ENCODE measurements around the gene NAALADL2.

DNA sequence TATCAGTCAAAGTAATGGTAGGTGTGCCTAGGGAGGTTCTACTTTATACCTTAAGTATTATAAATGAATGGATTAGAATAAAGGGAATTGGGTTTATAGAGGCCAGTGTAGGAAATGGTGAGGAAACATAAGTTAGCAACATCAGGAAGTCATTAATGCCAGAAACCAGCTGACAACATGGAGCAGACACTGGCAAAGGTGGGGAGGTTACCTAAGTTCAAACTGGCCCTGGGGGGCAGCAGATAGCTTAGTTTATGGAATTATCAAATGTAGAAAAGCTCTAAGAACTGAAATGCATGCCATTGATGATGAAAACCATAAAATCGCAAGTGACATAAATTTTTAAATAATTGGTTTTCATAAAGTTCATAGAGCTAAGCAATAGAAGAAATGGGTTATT, 498.6 kb downstream of the NAALADL2 start:
- TF ChIP-seq RXRB (CRISPR knock-in tag; IDR thresholded peaks at IDR 0.05; ENCODE audit: borderline replicate concordance) = no peak
- TF ChIP-seq CTCF (CRISPR knock-in tag; IDR thresholded peaks at IDR 0.05) = no peak
- no peak for TF ChIP-seq SIN3A (IDR thresholded peaks at IDR 0.05; ENCODE audit: borderline replicate concordance, low read depth, low read length)
- TF ChIP-seq RFX5 (IDR thresholded peaks at IDR 0.05; ENCODE audit: low read depth, low read length) = no peak
- TF ChIP-seq ZFP37 (CRISPR knock-in tag; IDR thresholded peaks at IDR 0.05; ENCODE audit: borderline replicate concordance) = no peak
- TF ChIP-seq PHF8 (CRISPR knock-in tag; IDR thresholded peaks at IDR 0.05) = no peak
- no peak for TF ChIP-seq NFIB (CRISPR knock-in tag; IDR thresholded peaks at IDR 0.05; ENCODE audit: borderline replicate concordance)
- no peak for TF ChIP-seq SP1 (IDR thresholded peaks at IDR 0.05)
- TF ChIP-seq SP1 (CRISPR knock-in tag; IDR thresholded peaks at IDR 0.05) = no peak
- no peak for TF ChIP-seq POLR2A (IDR thresholded peaks at IDR 0.05; ENCODE audit: insufficient read depth in 1 of 2, low read depth in 2 of 2, low read length in 2 of 2)
- no peak for TF ChIP-seq RAD21 (CRISPR knock-in tag; IDR thresholded peaks at IDR 0.05)
- TF ChIP-seq, protein P1, sequence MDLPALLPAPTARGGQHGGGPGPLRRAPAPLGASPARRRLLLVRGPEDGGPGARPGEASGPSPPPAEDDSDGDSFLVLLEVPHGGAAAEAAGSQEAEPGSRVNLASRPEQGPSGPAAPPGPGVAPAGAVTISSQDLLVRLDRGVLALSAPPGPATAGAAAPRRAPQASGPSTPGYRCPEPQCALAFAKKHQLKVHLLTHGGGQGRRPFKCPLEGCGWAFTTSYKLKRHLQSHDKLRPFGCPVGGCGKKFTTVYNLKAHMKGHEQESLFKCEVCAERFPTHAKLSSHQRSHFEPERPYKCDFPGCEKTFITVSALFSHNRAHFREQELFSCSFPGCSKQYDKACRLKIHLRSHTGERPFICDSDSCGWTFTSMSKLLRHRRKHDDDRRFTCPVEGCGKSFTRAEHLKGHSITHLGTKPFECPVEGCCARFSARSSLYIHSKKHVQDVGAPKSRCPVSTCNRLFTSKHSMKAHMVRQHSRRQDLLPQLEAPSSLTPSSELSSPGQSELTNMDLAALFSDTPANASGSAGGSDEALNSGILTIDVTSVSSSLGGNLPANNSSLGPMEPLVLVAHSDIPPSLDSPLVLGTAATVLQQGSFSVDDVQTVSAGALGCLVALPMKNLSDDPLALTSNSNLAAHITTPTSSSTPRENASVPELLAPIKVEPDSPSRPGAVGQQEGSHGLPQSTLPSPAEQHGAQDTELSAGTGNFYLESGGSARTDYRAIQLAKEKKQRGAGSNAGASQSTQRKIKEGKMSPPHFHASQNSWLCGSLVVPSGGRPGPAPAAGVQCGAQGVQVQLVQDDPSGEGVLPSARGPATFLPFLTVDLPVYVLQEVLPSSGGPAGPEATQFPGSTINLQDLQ (CRISPR knock-in tag; IDR thresholded peaks at IDR 0.05) = no peak
- no peak for TF ChIP-seq ZNF549 (CRISPR knock-in tag; IDR thresholded peaks at IDR 0.05)
- no peak for TF ChIP-seq HDAC6 (IDR thresholded peaks at IDR 0.05; ENCODE audit: low read depth, low read length)
- no peak for TF ChIP-seq SP2 (CRISPR knock-in tag; IDR thresholded peaks at IDR 0.05)
